Natural killer cell treated with Interleukin-12 subunit alpha and Interleukin-12 subunit beta and Interleukin-15 and Interleukin-18, amount 100 ng/mL, for 72 hours (primary cell): ENCODE measurements around the gene SLC25A10. TPM values are rescaled to one million over a fixed set of nuclear protein-coding genes. Genes with fewer than 3 reads are reported as not detected.

ENCODE experiments used
- ATAC-seq, 2 donors: fragments of 150-1000 bp; cut with Tn5 transposase in 1 of 2; sonication (Bioruptor Pico), chemical (Tn5 transposase) in 1 of 2; 2 replicates each; pipeline ENCODE4 v1.10.0; 2021
- DNase-seq: peaks from one replicate; pipeline ENCODE4 v3.0.0; 2022; ENCODE audit warnings: low spot score
- H3K27ac Mint-ChIP-seq, 2 donors: 1 replicate in 1 of 2; 2 replicates in 1 of 2; pipeline ENCODE4 v1.8.0; 2022; ENCODE audit warnings: mixed read lengths in 2 of 2, mild to moderate bottlenecking in 1 of 2, moderate library complexity in 1 of 2
- H3K27me3 Mint-ChIP-seq, 2 donors: 1 replicate in 1 of 2; 2 replicates in 1 of 2; pipeline ENCODE4 v1.8.0; 2022; ENCODE audit warnings: mixed read lengths in 2 of 2
- H3K36me3 Mint-ChIP-seq: one replicate; pipeline ENCODE4 v1.8.0; 2022; ENCODE audit warnings: mixed read lengths
- H3K4me1 Mint-ChIP-seq, 2 donors: 1 replicate in 1 of 2; 2 replicates in 1 of 2; pipeline ENCODE4 v1.8.0; 2022; ENCODE audit warnings: low read depth in 2 of 2, mixed read lengths in 2 of 2, mild to moderate bottlenecking in 1 of 2
- H3K4me3 Mint-ChIP-seq: one replicate; pipeline ENCODE4 v1.8.0; 2022; ENCODE audit warnings: mixed read lengths
- H3K9me3 Mint-ChIP-seq: 2 replicates; pipeline ENCODE4 v1.8.0; 2022; ENCODE audit warnings: mixed read lengths
- total RNA-seq, 2 donors: library from RNA; stranded (reverse); gene quantifications; one replicate each; pipeline ENCODE4 v1.2.3, GENCODE V29; 2022

SLC25A10 gene
- total RNA-seq, 2 donors from 2014 or later, result 17.5 to 36.3 TPM

- DNase-seq (no peak), ATAC-seq (no peak)
- Mint-ChIP-seq H3K9me3 (no peaks in the 10 kb centered on the region), H3K4me3 (no peak overlapping the region), H3K4me1 (peaks cover 7 to 27% of the 10 kb centered on the region in 2 donors), H3K36me3 (peaks cover 4% of the 10 kb centered on the region), H3K27ac (no peak overlapping the region), H3K27me3 (no peaks in the 10 kb centered on the region)
Measured at GRCh38 chr17:81693509-81694210, 18.4 kb upstream of the SLC25A10 start.

- Mint-ChIP-seq H3K4me1 (peaks cover 0 to 16% of the 10 kb centered on the region in 2 donors), H3K36me3 (peaks cover 4% of the 10 kb centered on the region), H3K27me3 (no peaks in the 10 kb centered on the region), H3K9me3 (no peaks in the 10 kb centered on the region), H3K27ac (no peak overlapping the region), H3K4me3 (no peak overlapping the region)
- ATAC-seq (no peak), DNase-seq (no peak)
Measured at GRCh38 chr17:81694810-81695209, 17.3 kb upstream of the SLC25A10 start.

GRCh38 chr17:81695211-81695610 lies 16.9 kb upstream of the SLC25A10 start:
- H3K9me3 Mint-ChIP-seq, result no peaks in the 10 kb centered on the region
- no peak overlapping the region for H3K4me3 Mint-ChIP-seq
- H3K36me3 Mint-ChIP-seq, result peaks cover 4% of the 10 kb centered on the region
- no peaks in the 10 kb centered on the region for H3K27me3 Mint-ChIP-seq
- DNase-seq (no peak), ATAC-seq (no peak)
- H3K27ac Mint-ChIP-seq, result no peak overlapping the region
- H3K4me1 Mint-ChIP-seq, result peaks cover 0 to 12% of the 10 kb centered on the region in 2 donors

- DNase-seq (no peak), ATAC-seq (no peak)
- peaks cover 4% of the 10 kb centered on the region for H3K36me3 Mint-ChIP-seq
- peaks cover under 1 to 13% of the 10 kb centered on the region in 2 donors for H3K4me1 Mint-ChIP-seq
- H3K27ac Mint-ChIP-seq, result no peak overlapping the region
- H3K27me3 Mint-ChIP-seq, result no peaks in the 10 kb centered on the region
- H3K9me3 Mint-ChIP-seq, result no peaks in the 10 kb centered on the region
- H3K4me3 Mint-ChIP-seq, result no peak overlapping the region
Measured at GRCh38 chr17:81695801-81696200, 16.3 kb upstream of the SLC25A10 start.

- H3K27me3 Mint-ChIP-seq, result no peaks in the 10 kb centered on the region
- ATAC-seq (no peak), DNase-seq (no peak)
- H3K27ac Mint-ChIP-seq, result no peak overlapping the region
- H3K4me3 Mint-ChIP-seq, result no peak overlapping the region
- peaks cover 4 to 11% of the 10 kb centered on the region in 2 donors for H3K4me1 Mint-ChIP-seq
- H3K9me3 Mint-ChIP-seq, result no peaks in the 10 kb centered on the region
- peaks cover 4% of the 10 kb centered on the region for H3K36me3 Mint-ChIP-seq
Measured at GRCh38 chr17:81696218-81696941, 15.7 kb upstream of the SLC25A10 start.

- Mint-ChIP-seq H3K27me3 (no peaks in the 10 kb centered on the region), H3K36me3 (peaks cover 4% of the 10 kb centered on the region), H3K27ac (no peak overlapping the region), H3K4me3 (no peak overlapping the region), H3K9me3 (no peaks in the 10 kb centered on the region), H3K4me1 (peaks cover 8 to 15% of the 10 kb centered on the region in 2 donors)
- no peak for DNase-seq
- ATAC-seq, result no peak
Measured at GRCh38 chr17:81697261-81698044, 14.6 kb upstream of the SLC25A10 start.

- peaks cover 15 to 22% of the 10 kb centered on the region in 2 donors for H3K4me1 Mint-ChIP-seq
- H3K27ac Mint-ChIP-seq, result peak overlapping the region; percentile 56 to 95
Measured at GRCh38 chr17:81700353-81701287, 11.5 kb upstream of the SLC25A10 start.

GRCh38 chr17:81701288-81702071 lies 10.6 kb upstream of the SLC25A10 start:
- no peaks in the 10 kb centered on the region for H3K9me3 Mint-ChIP-seq
- ATAC-seq, result no peak
- no peak for DNase-seq
- peaks cover 9% of the 10 kb centered on the region for H3K36me3 Mint-ChIP-seq
- peaks cover 15 to 22% of the 10 kb centered on the region in 2 donors for H3K4me1 Mint-ChIP-seq
- H3K4me3 Mint-ChIP-seq, result peak overlapping the region; percentile 94
- H3K27ac Mint-ChIP-seq, result peak overlapping the region; percentile 56 to 95
- no peaks in the 10 kb centered on the region for H3K27me3 Mint-ChIP-seq

More at GRCh38 chr17:81700353-81701287, 11.5 kb upstream of the SLC25A10 start:
- DNase-seq, result no peak
- Mint-ChIP-seq H3K36me3 (peaks cover 7% of the 10 kb centered on the region), H3K9me3 (no peaks in the 10 kb centered on the region), H3K27me3 (no peaks in the 10 kb centered on the region), H3K4me3 (peak overlapping the region; percentile 36)
- no peak for ATAC-seq

- H3K4me3 Mint-ChIP-seq, result peak within 1 kb of the TSS; percentile 94
- DNase-seq, result peak; percentile 94
- H3K9me3 Mint-ChIP-seq, result no peaks in the 10 kb centered on the region
- H3K36me3 Mint-ChIP-seq, result peaks cover 4% of the 10 kb centered on the region
- peak within 1 kb of the TSS; percentile 95 to 97 for H3K27ac Mint-ChIP-seq
- peaks cover 15 to 20% of the 10 kb centered on the region in 2 donors for H3K4me1 Mint-ChIP-seq
- no peaks in the 10 kb centered on the region for H3K27me3 Mint-ChIP-seq
- ATAC-seq, result peak; percentile 94 to 96
Measured at GRCh38 chr17:81702934-81703746, 8.9 kb upstream of the SLC25A10 start, which contains the start of gene MRPL12. Gene MRPL12 (plus strand): TSS chr17:81703367. CDS start chr17:81703502, 135 bp downstream.

GRCh38 chr17:81703747-81704654 lies 8.1 kb upstream of the SLC25A10 start:
- no peaks in the 10 kb centered on the region for H3K27me3 Mint-ChIP-seq
- peaks cover 4% of the 10 kb centered on the region for H3K36me3 Mint-ChIP-seq
- peaks cover 15 to 18% of the 10 kb centered on the region in 2 donors for H3K4me1 Mint-ChIP-seq
- peak overlapping the region; percentile 66 for H3K4me3 Mint-ChIP-seq
- no peak for DNase-seq
- peak overlapping the region in 1 of 2 donors; percentile 61 for H3K27ac Mint-ChIP-seq
- ATAC-seq, result no peak
- H3K9me3 Mint-ChIP-seq, result no peaks in the 10 kb centered on the region
